HG03064 (cell line): ENCODE results near the gene NEK6.

ENCODE experiments used
- ATAC-seq: cut with Tn5 transposase; IDR thresholded peaks from one replicate; pipeline ENCODE4 v1.9.1; 2021; ENCODE audit warnings: low read depth; ENCODE audit not compliant: unreplicated experiment

The NEK6 gene

DNA sequence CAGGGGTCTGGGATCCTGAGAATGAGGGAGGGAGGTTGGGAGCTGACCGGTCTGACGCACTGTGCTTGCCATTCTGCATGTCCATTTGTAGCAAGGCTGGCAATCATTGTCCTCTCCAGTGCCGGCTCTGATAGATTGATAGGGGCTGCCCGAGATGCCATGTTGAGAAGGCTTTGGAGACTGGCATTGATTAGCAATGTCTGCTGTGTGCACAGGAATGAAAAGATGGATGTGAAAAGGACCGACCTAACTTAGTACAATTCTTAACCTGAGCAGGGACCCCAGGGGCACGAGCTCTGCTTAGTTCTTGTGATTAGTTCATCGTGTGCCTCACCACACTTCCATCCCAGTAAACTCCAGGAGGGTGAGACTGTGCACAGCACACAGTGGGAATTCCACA is 17.0 kb downstream of the NEK6 start:
- no peak for ATAC-seq

DNA sequence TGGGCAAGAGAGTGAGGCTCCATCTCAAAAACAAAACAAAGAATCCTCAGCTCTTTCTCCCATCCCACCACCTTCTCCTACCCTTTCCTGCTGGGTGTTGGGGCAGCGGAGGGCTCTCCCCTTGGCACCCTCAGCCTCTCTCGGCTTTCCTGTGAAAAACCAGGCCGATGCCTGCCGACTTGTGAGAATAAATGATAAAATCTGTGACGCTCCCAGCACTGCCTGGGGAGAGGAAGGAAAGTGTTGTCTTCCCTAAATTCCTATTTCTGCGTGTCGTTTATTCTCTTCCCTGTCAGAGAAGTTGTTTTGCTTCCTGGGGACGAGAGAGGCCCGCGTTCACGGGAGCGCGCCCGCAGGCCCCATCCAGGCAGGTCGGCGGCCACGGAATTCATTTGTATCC is 19.7 kb downstream of the NEK6 start:
- ATAC-seq: no peak

DNA sequence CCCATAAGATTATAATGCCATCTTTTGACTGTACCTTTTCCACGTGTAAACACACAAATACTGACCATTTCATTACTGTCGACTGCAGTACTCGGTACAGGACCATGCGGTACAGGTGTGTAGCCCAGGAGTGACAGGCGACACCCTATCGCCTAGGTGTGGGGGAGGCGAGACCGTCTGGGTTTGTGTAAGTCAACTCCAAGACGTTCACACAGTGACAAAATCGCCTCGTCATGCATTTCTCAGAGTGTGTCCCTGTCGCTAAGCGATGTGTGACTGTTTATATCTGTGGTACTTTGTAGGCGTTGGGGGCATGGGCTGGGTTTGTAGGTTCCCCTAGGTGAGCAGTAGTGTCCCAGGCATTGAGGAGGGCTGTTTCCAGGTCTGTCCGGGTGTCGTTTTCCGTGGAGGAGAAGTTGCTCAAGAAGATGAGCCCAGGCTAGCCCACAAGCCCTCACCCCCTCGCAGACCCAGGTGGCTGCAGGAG is 20.3 kb downstream of the NEK6 start:
- no peak for ATAC-seq

DNA sequence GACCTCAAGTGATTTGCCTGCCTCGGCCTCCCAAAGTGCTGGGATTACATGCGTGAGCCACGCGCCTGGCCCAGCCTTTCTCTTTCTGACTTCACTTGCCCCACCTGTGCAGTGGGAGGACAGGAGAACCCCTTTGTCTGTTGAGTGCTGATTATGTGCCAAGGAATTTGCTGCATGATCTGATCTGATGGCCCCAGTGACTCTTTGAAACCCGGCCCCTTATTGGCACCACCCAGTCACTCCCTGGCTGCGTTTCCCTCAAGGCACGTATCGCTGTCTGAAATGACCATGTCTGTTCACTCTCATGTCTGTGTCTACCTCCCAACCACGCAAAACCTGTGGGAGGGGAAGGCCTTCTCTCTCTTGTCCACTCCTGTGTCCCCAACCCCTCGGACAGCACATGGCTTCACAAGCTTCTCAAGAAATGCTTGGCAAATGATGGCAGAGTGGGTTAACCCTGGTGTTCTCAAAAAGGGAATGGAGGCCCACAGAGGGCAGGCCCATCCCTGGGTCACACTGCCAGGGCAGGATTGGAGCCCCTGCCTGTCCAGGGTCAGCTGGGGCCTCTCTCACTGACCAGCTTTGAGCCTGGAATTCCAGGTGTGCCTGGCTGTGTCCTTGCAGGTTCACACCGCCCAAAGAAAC is 21.9 kb downstream of the NEK6 start:
- no peak for ATAC-seq

DNA sequence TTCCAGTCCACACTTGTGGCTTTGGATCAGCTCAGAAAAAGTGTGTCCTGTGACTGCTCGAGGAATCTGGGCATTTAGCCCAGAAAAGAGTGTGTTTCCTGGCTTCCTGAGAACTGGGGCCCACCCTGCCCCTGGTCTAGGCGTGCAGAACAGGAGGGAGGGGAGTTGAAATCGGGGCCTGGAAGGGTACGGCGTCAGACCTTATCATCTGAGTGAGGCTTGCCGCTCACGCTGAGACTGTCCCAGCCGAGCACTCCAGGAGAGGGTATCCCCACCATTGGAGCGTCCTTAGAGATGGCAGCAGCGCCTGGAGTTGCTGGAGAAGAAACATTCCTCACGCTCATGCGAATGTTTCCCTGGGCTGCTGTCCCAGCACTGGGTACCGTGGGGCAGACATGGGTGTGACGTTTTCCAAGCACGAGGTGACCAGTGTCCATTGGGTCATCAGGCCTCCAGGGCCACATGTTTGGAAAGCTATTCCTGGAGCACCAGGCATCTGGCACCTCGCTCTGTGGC is 22.5 kb downstream of the NEK6 start:
- no peak for ATAC-seq

DNA sequence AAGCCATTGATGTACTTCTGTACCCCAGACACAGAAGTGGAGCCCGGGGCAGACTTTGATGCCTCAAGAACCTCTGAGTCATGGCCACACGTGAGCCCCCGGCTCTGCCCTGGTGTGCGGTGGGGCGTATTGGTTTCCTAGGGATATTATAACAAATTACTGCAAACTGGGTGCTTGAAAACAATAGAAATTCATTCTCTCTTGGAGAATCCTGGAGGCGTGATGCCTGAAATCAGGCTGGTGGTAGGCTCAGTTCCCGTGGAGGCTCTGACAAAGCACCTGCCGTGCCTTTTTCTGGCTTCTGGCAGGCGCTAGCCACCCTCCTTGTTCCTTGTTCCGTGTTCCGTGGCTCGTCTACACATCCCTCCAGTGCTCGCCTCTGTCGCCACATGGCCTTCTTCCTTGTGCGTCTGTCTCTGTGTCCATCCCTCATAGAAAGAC is 24.2 kb downstream of the NEK6 start:
- ATAC-seq: no peak

DNA sequence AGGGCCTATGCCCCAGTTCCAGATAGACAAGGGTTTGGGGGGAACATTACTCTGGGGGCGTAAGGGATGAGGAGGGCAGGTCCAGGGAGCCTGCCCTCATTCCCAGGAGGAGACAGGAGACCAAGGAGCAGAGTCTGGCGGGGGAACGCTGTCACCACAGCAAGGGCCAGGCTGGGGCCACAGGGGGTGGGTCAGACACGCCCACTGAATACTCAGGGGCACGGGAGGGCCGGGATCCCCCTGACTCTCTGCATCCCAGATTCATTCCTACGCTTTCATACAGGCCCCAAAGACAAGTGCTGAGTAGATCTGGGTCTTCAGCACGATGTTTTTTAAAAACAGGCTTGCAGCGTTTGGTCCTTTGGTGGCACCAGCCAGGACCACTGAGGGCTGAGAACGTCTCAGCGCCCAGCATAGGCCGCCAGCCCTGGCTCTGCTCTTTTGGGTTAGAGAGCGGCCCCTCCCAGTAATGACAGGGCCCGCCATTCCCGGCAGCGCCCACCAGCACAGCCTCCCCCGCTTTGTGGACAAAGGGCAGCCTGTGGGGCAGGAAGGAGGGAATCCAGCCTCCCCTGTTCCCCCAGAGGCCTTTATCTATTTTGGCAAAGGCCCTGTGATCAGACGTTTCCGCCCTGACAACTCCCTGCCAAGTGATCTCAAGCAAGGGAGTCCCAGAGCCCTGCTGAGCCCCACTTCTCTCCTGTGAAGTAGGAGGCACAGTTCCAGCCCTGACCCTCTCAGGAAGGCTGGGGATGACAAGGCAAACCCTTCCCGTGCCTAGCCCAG is 24.9 kb downstream of the NEK6 start:
- ATAC-seq: no peak

DNA sequence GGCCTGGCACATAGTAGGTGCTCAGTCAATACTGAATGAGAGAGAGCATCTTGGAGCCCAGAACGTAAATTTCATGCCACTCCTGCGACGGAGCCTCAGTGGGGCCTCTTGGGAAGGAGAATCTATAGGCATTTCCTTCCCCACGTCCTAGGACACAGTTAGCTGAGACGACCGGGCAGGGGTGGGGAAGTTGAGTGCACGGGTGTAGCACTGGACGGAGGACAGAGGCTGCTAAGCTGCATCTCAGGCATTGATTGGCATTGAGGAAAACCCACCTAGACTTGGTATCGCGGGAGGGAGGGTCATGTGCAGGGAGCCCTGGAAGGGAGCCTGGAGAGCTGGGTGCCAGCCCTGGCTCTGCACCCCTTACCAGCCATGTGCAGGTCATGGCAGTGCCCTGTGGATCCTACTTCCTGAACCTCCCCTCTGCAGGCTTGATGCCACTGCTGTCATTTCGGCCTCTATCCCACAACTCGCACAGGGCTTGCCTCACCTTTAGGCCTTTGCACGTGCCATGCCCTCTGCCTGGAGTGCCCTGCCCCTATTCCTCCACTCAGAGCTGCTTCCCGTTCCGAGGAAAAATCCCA is 25.6 kb downstream of the NEK6 start:
- no peak for ATAC-seq

DNA sequence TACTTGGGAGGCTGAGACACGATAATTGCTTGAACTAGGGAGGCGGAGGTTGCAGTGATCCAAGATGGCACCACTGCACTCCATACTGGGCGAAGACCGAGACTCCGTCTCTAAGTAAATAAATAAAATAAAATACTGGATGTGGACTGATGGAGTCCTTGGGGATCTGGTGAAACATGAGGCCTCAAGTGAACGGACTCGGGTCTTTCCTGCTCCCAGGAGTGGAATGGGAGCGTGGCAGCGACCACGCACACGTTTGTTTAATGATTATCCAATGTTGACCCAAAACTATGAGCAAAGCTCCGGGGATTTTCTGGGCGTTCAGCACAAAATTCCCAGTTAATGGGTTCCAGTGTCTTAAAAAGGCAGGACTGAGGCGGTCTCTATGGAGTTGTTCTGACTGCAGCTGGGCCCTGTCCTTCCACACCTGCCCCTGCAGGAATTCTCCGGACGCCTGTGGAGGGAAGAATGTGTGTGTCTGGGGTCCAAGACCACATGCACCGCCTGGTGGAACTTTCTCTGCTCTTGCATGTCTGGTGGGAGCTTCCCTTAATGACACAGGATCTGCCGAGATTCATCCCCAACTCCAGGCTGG is 26.6 kb downstream of the NEK6 start:
- ATAC-seq: no peak

DNA sequence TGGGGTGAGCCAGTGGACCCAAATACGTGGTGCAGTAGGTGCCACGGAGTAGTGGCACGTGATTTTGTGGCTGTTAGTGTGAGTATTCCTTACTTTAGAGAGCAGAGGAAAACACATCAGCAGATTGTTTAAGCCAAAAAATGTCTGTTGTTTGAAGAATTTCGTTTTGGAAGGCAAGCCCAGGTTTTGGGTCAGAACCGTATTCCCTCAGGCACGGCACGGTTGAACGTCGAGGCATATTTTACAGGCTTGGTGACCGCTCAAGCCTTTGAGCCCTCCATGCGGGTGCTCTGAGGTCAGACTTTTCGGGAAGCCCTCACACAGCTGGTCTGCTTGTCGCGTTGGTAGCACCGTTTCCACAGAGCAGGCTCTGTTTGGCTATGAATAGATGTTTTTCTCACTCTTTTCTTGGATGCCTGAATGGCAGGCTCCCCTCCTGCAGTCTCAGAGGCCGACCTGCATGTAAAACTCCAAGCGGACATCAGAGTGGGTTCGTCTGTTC is 27.2 kb downstream of the NEK6 start:
- ATAC-seq: no peak

DNA sequence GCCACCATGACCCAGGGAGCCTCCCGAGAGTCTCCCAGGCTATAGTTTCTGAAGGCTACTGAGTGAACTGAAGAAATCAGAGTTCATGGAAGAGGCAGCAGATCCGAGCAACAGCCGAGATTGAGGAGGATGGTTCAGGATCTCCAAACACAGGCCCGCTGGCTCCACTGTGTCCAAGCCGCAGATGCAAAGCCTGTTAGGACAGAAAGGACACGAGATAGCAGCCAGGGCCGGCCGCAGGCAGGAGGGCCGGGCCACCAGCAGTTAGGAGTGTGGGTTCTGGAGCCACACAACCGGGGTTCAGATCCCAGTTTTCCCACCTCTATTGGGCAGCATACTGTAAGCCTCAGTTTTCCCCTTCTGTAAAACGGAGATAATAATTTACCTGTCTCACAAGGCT is 27.7 kb downstream of the NEK6 start:
- no peak for ATAC-seq

DNA sequence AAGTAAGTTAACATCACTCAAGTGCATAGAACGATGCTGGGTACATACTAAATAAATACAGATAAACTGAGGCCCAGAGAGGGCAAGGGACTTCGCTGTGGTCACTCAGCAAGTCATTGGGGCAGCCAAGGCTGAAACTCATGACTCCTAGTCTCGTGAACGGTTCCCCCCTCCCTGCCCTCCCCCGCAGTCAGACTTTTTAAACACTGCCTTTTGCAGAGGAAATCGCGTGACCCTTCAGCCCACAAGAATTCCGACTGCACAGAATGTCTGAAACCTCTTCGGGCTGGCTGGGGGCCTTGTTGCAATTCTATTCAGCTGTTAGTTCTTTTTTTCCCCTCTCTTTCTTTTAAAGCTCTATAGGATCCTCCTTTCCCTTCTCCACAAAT is 28.1 kb downstream of the NEK6 start:
- ATAC-seq: peak; percentile 38

DNA sequence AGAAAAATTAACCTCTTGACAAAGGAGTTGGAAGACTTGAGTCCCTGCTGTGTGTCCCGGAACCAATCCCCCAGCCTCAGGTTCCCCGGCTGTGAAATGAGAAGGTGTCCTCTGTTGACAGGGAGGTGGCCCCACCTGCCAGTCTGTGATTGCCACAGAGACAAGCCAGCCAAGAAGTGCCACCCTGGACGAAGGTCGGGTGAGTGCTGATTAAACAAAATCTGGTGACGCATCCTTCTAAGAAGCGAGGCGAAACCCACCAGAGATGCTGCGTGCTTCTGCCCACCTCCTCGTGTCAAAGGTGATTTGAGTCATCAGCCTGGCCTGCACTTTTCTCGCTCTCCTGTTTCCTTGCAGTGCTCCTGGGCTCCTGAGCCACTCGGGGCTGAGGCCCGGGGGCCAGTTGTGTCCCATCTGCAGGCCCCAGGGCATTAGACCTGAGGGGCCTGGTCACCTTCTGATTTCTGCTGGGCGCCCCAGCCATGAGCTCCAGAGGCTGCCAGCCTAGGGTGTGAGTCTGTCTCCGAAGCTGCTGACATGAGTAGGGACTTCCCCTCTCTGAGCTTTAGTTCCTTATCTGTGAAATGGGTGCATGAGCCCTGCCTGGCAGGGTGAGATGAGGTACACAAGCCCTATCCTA is 28.7 kb downstream of the NEK6 start:
- ATAC-seq: peak; percentile 36

DNA sequence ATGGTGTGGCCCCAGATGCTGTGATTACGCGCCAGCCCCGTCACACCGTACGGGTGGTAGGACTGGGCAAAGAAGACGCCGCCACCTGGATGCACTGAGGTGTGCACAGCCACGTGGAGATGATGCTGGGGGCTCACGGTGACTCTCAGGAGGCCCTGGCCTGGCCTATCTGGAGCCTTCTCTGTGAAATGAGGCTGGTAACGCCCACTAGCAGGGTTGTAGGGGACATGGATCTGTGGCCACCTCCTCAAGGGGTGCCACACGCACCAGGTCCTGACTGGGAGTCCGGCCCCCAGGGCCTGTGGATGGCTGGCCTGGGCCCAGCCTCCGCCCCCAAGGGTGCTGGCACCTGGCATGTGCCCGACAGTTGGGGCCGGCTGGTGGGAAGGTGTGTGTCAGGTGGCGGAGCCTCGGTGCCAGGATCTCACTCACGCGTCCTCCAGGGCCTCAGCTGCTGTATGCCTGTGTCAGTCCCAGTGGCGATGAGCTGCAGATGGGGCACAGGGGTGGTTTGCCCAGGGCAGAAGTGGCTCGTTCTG is 32.4 kb downstream of the NEK6 start:
- no peak for ATAC-seq

DNA sequence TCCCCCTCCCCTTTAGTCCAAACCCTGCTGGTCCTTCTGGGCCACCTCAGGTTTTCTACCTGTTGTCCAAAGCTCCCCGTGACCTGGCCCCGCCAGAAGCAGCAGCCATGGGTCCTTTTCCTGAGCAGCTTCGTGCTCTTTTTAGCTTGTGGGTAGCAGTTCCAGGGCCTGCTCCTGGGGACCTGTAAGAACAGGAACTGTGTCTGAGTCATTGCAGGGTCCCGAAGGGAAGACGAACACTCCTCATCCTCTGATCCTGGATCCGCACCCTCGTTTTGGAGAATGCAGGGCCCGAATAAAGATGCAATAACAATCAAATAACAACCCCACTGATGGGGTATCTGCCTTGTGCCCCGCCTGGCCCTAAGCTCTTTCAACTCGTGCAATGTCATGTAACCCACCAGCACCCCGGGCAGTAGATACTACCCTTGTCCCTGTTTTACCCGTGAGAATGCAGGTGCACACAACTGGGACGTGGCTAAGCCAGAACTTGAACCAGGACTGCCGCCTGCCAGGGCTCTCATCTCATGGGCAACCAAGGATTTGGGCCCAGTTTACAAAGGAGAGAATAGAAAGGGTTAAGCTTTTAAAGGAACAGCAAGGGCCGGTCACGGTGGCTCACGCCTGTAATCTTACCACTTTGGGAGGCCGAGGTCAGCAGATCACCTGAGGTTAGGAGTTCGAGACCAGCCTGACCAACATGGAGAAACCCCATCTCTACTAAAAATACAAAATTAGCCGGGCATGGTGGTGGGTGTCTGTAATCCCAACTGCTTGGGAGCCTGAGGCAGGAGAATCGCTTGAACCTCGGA is 33.2 kb downstream of the NEK6 start:
- no peak for ATAC-seq

DNA sequence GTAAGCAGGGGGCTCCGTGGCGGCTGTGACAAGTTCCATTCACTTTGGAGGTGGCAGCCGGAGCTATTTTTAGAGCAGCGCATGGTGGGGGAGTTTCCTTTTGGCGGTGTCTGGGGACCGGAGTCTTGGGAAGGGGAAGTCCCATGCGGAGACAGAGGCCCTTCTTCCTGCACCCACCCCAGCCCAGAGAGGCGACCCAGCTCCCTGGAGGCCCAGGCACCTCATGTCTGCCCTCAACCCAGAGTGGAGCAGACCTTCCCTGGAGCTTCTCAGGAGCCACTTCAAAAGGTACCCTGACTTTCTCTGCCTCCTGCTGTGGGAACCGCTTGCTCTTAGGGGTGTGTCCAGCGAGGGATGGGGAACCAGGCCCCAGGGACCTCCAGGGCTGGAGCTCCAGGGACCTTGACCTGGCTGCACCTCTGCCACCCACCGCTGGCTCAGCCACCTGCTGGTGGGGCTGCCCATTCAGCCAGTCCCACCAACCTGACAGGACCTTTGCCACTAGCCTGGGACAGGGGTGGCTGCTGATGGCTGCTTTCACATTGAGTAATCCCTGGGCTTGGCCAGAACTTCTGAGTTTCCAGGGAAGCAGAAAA is 34.1 kb downstream of the NEK6 start:
- no peak for ATAC-seq

DNA sequence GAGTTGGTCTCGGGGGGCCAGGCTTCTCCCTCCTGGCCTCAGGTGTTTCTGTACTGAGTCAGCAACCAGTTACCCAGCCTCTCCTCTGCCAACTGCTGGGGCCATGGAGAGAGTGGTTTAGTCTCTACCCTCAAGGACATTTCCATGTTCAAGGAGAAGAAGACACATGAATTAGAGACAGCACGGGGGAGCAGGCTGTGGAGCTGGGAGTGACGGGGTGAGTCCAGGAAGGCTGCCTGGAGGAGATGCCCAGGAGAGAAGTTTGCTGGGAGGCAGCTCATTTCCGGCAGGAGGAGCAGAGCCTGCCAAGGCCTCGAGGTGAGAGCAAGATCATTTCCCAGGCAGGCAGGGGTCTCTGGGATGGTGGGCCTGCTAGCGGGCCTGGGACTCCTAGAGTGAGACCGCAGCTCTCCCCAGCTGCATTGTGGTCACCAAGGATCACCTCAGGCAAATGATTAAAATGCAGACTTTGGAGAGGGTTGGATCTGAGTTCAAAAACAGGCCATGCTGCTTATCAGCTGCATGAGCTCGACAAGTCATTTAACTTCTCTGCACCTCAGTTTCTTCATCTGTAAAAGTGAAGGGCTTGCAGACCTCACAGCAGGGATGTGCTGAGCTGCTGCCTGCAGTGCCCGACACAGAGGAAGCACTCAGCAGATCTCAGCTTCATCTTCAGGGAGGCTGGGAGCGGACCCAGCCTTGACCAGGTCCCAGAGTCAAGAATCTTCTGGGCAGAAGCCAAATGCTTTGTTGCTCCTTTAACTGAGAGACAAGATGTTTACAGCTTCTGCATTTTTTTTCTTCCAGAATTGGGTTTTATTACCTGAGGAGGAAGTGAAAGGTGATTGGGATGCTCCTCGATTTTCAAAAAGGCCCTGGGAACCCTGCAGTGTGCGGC is 35.2 kb downstream of the NEK6 start:
- ATAC-seq: no peak
